Measurements from ENCODE around the gene HCAR3.

HCAR3 gene

GRCh38 chr12:122665759-122666158 is 50.9 kb downstream of the HCAR3 start:
- DNase-seq = no peak

DNA sequence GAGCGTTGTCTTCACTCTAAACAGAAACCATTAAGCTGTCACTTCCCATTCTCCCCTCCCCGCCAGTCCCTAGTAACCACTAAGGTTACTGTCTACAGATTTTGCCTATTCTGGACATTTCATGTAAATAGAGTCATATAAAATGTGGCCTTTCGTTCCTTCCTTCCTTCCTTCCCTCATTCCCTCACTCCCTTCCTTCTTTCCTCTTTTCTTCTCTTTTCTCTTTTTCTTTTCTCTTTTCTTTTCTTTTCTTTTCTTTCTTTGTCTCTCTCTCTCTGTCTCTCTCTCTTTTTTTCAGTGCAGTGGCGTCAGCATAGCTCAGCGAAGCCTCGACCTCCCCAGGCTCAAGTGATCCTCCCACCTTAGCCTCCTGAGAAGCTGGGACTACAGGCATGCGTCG is 51.3 kb downstream of the HCAR3 start:
- no peak for DNase-seq

Data from activated CD4-positive, alpha-beta T cell treated with anti-CD3 and anti-CD28 coated beads, Interleukin-2, amount 50 U/mL, for 4 hours (primary cell).